Retina (tissue), 1 donor: ENCODE results near the gene VSTM5.

ENCODE experiments used
- DNase-seq: peaks from one replicate; pipeline ENCODE4 v3.0.0-alpha.2; 2016

Gene VSTM5

GRCh38 chr11:93842034-93842433, 8.4 kb downstream of the VSTM5 start:
- no peak for DNase-seq

GRCh38 chr11:93841446-93841845, 9.0 kb downstream of the VSTM5 start:
- no peak for DNase-seq

DNA sequence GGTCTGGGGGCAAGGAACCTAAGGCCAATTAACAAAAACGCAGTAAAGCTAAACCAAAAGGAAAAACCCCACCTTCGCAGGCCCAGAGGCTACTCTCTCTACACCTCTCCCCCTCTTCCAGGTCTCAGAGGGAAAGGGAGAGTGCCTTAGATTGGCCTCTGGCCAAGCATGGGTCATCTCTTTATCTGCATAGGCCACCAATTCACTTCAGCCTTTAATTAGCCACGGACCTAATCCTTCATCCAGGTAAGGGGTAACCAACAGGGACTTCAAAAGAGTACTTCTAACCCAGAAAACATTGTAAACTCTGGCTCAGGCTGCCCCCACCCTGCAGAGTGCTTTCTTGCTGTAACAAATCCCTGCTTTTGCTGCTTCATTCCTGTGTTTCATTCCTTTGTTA, 9.4 kb downstream of the VSTM5 start:
- DNase-seq = no peak

- DNase-seq = no peak
Measured at GRCh38 chr11:93840180-93840579, 10.2 kb downstream of the VSTM5 start.

- no peak for DNase-seq
Measured at GRCh38 chr11:93838967-93839366, 11.5 kb downstream of the VSTM5 start.

GRCh38 chr11:93832780-93833179, 17.6 kb downstream of the VSTM5 start:
- DNase-seq = no peak

DNA sequence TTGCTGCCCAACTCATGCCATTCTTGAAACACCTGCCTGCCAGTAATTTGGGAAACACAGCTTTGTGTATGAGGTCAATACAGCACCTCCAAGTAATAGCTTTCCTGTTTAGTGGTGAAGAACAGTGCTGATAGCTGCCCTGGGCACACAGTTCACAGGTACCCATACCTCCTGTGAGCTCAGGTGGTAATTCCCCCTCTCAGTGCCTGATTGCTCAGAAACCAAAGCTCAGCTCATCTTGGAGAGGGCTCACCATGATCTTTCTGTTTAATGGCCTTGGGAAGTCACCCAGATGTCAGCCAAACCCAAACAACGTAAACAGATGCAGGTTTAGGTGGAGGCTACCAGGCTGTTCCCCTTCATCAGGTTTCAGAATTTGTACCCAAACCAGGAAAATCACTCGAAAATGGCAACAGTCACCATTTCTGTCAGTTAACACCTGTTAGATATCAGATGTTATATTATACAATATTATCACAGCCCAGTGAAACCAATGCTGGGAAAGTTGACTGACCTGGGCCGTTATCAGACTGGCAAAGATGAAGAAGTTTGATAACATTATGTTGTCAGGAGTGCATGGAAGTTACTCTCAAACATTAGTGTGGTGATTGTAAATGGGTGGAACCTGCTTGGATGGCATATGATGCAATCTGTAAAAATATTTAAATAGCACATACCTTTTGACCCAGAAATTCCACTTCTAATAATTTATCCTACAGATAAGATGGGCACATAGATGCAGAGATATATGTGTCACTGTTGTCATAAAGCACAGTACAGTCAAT, 18.9 kb downstream of the VSTM5 start:
- no peak for DNase-seq

DNA sequence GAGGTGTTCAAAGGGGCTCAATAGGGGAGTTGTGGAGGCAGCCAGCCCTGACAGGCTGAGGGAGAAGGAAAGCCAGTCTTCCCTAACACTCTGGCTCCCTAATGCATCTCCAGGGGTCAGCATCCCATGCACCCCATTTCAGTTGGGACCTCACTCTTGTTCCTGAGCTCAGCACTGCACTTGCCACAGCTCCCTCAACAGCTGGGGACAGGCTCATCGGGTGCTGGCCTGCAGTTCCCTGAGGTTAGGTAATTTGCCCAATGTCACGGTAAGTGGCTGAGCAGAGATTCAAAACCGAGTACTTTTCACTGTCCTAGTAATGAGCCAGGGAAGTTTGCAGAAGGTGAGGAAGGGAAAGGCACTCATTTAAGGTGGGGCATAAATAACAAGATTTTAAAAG, 20.8 kb downstream of the VSTM5 start:
- DNase-seq = no peak

GRCh38 chr11:93827363-93827762, 23.1 kb downstream of the VSTM5 start:
- DNase-seq = no peak

DNA sequence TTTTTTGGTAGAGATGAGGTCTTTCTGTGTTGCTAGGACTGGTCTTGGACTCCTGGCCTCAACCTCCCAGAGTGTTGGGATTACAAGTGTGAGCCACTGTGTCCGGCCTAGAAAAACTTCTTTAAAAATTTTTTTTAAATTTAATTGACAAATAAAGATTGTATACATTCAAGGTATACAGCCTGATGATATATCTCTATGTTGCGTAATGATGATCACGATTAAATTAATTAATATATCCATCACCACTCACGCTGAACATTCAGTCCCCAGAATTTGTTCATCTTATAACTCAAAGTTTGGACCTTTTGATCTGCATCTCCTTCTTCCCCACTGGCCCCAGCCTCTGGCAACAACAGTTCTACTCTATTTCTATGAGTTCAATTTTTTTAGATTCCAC, 27.2 kb downstream of the VSTM5 start:
- DNase-seq = no peak

GRCh38 chr11:93822359-93822758, 28.1 kb downstream of the VSTM5 start:
- no peak for DNase-seq

DNA sequence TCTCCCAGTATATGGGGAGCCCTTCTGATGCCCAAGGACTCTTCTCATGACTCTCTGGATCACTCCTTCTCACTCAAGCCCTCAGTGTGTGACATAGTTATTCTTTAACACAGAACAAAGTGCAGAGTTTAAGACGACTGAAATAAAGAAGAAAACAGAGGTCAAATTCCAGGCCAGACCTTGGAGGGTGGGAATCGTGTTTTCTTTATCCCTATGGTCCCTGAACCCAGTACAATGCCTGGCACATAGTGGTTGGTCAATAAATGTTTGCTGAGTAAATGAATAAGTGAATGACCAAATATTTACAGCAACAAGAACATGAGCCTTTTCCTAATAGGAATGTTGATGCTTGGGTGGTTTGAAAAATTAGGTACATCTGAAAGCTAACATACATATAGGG, 28.8 kb downstream of the VSTM5 start:
- no peak for DNase-seq

DNA sequence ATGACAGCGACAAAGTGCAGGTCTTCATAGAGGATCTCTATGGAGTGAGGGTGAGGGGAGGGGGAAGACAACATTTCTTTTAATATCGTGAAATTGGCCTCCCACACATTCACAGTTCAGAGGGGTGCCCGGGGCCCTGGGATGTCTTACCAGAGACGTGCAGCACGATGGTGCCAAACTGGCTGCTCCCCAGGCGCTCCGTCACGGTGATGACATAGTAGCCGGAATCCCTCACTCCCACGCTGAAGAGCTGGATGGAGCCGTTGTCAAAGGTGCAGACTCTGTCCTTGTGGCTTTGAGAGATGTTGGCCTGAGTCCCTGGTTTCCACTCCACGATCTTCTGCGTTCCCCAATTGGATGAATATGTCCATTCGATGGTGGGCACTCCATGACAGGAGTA, 29.6 kb downstream of the VSTM5 start:
- DNase-seq = no peak

- DNase-seq = no peak
Measured at GRCh38 chr11:93819966-93820695, 30.3 kb downstream of the VSTM5 start.

DNA sequence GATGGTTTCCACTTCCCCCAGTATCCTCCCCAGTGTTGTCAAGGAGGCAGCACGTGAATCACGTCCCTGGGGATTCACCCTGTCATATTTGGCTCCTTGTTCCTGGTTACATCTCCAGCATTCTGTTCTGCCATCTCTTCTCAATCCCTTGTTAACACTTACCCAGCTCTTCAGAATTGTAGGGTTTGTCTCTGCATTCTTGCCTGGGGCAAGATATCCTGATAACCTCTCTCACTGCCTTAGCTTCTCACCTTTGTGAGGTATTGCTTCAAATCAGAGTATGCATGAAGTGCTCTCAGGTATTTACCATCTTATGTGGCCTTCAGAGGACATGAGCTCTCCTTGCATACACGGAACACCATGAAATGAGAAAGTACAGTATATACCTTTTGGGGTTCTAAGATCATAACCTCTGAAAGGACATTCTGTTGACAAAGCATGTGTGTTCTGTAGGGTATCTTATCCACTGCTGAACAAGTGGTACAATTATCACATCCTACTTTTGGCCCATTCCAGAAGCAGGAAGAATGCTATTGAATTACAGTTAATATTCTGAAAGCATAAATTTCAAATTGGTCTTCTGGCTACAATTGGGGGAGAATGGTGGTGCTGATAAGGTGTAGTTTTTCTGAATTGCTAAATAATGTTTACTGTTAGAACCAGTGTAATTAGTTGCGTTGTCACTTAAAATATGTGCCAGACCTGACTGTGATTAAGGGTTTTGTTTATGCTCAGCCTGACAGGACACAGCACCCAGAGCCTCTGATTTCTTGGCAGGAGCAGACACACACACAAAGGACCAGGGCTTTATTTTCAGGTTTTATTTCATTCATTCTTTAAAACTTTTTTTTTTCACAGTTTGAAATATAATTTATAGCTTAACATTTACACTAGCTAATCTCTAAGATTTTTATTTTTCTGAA, 32.7 kb downstream of the VSTM5 start:
- DNase-seq = no peak

GRCh38 chr11:93814966-93815633, 35.3 kb downstream of the VSTM5 start:
- DNase-seq = no peak

GRCh38 chr11:93813974-93814373, 36.4 kb downstream of the VSTM5 start:
- no peak for DNase-seq

DNA sequence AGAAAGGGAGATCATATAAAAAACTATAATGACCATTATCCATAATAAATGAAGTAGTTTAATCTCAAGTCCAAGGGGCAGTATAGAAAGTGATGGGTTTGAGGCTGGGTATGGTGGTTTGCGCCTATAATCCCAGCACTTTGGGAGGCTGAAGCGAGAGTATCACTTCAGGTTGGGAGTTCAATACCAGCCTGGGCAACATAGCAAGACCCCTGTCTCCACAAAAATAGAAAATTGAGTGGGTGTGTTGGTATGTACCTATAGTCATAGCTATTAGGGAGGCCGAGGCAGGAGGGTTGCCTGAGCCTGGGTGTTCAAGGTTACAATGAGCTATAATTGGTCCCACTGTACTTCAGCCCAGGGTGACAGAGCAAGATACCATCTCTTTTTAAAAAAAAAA, 42.4 kb downstream of the VSTM5 start:
- no peak for DNase-seq

- DNase-seq = no peak
Measured at GRCh38 chr11:93804879-93805278, 45.5 kb downstream of the VSTM5 start.

GRCh38 chr11:93801366-93801765, 49.1 kb downstream of the VSTM5 start:
- no peak for DNase-seq

DNA sequence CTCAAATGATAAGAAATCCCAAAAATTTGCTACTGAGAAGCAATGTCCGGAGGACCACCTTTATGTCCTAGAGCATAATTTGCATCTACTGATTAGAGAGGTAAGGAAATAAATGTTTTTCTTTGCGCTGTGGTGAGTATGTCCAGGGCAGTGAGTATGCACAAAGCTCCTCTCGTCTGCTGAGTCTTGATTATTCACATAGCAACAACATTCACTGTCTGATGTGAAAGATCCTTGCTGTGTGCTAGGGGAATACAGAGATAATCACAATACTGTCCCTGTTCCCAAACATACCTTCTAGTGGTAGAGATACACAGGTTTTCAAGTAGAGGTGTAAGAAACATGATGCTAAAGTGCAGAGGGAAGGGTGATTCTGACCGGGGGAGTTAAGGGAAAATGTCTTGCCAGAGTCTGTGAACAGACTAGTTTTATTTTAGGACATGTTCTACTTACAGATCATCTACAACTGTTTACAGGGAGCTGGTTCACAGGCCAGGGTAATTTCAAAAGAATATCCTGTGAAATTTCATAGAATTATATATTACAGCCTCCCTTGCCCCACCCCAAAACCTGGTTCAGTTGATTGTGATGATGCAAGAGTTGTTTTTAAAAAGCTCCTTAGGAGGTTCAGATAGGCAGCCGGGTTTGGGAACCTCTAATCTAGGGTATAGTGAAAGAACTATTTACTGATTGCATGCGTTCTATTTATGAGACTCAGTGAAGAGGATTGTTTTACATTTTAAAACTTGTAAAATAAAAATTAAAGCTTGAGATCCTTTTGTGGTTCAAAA, 53.8 kb downstream of the VSTM5 start:
- DNase-seq = no peak

GRCh38 chr11:93791493-93791892, 58.9 kb downstream of the VSTM5 start:
- DNase-seq = no peak
